HCT116 (cell line): Measurements from ENCODE around the gene SMIM45.

ENCODE experiments used
- ATAC-seq: fragments of 200-7000 bp; cut with Tn5 transposase; 2 replicates; pipeline ENCODE4 v1.9.1; 2020; ENCODE audit warnings: mild to moderate bottlenecking, moderate library complexity
- BruUV-seq: library from RNA; stranded (reverse); fragments of 400-500 nt; replicated peaks from 2 replicates; lab custom pipeline; 2021; lab: Mats Ljungman, UMichigan
- CTCF ChIA-PET: fragments of 300-600 bp; sonication (Branson Sonifier 250); formaldehyde crosslinking; loops from one replicate; lab custom pipeline; 2021; ENCODE audit warnings: antibody characterized with exemption; lab: Charles Lee
- POLR2A ChIA-PET: fragments of 300-600, 350-600 bp; sonication (Branson Sonifier 250); formaldehyde crosslinking; loops from one replicate; lab custom pipeline; 2021; ENCODE audit warnings: antibody characterized with exemption; lab: Charles Lee
- RAD21 ChIA-PET, 2 experiments: fragments of 300-600 bp; sonication (Branson Sonifier 250); formaldehyde crosslinking; loops; one replicate each; lab custom pipeline; 2023; ENCODE audit warnings: low total read pairs in 2 of 2; ENCODE audit not compliant: uncharacterized antibody in 2 of 2, unreplicated experiment in 2 of 2, low non-redundant PET in 1 of 2; lab: Charles Lee
- DNase-seq: peaks from one replicate; pipeline ENCODE4 v3.0.0-alpha.2; 2010; ENCODE audit warnings: low read depth, low spot score
- H2AFZ ChIP-seq: fragments of 200-600 bp; shearing (Covaris generic), sonication (generic); 2 replicates; pipeline ENCODE4 v1.6.1; 2017; ENCODE audit warnings: low read depth, mixed run types, mixed read lengths, antibody characterized with exemption, low read length; ENCODE audit not compliant: poor library complexity, severe bottlenecking
- H3K27ac ChIP-seq: 2 replicates; pipeline ENCODE4 v1.5.1; 2012; ENCODE audit warnings: low read depth, low read length
- H3K27me3 ChIP-seq: fragments of 200-600 bp; sonication (generic); 2 replicates; pipeline ENCODE4 v1.6.1; 2016; ENCODE audit warnings: mixed run types, low read length, mixed read lengths; ENCODE audit not compliant: insufficient read depth
- H3K36me3 ChIP-seq, 2 experiments: fragments of 200-500 bp in 1 of 2; fragments of 200-600 bp in 1 of 2; sonication (Bioruptor generic) in 1 of 2; sonication (generic) in 1 of 2; 2 replicates each; pipeline versions ENCODE4 v1.5.1 to v1.6.1; 2014 to 2016; ENCODE audit warnings: low read length in 2 of 2, inconsistent platforms in 1 of 2, mixed read lengths in 1 of 2, mixed run types in 1 of 2; ENCODE audit not compliant: insufficient read depth in 2 of 2, control insufficient read depth in 1 of 2
- H3K4me1 ChIP-seq, 2 experiments: fragments of 200-600 bp in 1 of 2; sonication (generic) in 1 of 2; 2 replicates each; pipeline versions ENCODE4 v1.5.1 to v1.6.1; 2012 to 2017; ENCODE audit warnings: low read length in 2 of 2, inconsistent platforms in 1 of 2, mild to moderate bottlenecking in 1 of 2, mixed read lengths in 1 of 2, mixed run types in 1 of 2, moderate library complexity in 1 of 2; ENCODE audit not compliant: insufficient read depth in 2 of 2, control insufficient read depth in 1 of 2
- H3K4me2 ChIP-seq: fragments of 200-600 bp; sonication (generic); 2 replicates; pipeline ENCODE4 v1.6.1; 2017; ENCODE audit warnings: mixed run types, low read length, mixed read lengths
- H3K4me3 ChIP-seq, 2 experiments: fragments of 200-600 bp in 1 of 2; sonication (generic) in 1 of 2; replicated peaks in 1 of 2; 2 replicates each; pipeline ENCODE4 v1.5.1; 2011 to 2016; ENCODE audit warnings: low read length in 2 of 2, control low read depth in 1 of 2, low read depth in 1 of 2, mild to moderate bottlenecking in 1 of 2, mixed read lengths in 1 of 2, mixed run types in 1 of 2
- H3K79me2 ChIP-seq: fragments of 200-600 bp; sonication (generic); 2 replicates; pipeline ENCODE4 v1.6.1; 2017; ENCODE audit warnings: mild to moderate bottlenecking, mixed run types, low read length, moderate library complexity, mixed read lengths; ENCODE audit not compliant: insufficient read depth
- H3K9ac ChIP-seq: fragments of 200-600 bp; sonication (generic); 2 replicates; pipeline ENCODE4 v1.6.1; 2016; ENCODE audit warnings: low read length, mixed read lengths
- H3K9me2 ChIP-seq: fragments of 200-600 bp; sonication (generic), shearing (Covaris generic); 2 replicates; pipeline ENCODE4 v1.6.1; 2017; ENCODE audit warnings: mixed run types, mild to moderate bottlenecking, moderate library complexity; ENCODE audit not compliant: insufficient read depth
- H3K9me3 ChIP-seq, 2 experiments: fragments of 200-500 bp in 1 of 2; fragments of 200-600 bp in 1 of 2; sonication (Bioruptor generic) in 1 of 2; sonication (generic) in 1 of 2; 2 replicates each; pipeline ENCODE4 v1.6.1; 2014 to 2017; ENCODE audit warnings: low read length in 2 of 2, mixed read lengths in 2 of 2, inconsistent platforms in 1 of 2, low read depth in 1 of 2, mild to moderate bottlenecking in 1 of 2, mixed run types in 1 of 2, moderate library complexity in 1 of 2; ENCODE audit not compliant: control insufficient read depth in 1 of 2, insufficient read depth in 1 of 2
- H4K20me1 ChIP-seq: fragments of 200-600 bp; sonication (generic), shearing (Covaris generic); 2 replicates; pipeline ENCODE4 v1.6.1; 2017; ENCODE audit warnings: mixed run types, mild to moderate bottlenecking, moderate library complexity; ENCODE audit not compliant: insufficient read depth
- CBX3 ChIP-seq: IDR thresholded peaks from 2 replicates; pipeline ENCODE4 v1.6.1; 2012; ENCODE audit warnings: low read depth
- CEBPB ChIP-seq: IDR thresholded peaks from 2 replicates; pipeline ENCODE4 v1.6.1; 2012; ENCODE audit warnings: low read depth
- CTCF ChIP-seq, 3 experiments: fragments of 200-600 bp in 1 of 3; sonication (generic) in 1 of 3; IDR thresholded peaks in 2 of 3; conservative IDR thresholded peaks in 1 of 3; 2 replicates each; pipeline ENCODE4 v1.5.1; 2012 to 2017; ENCODE audit warnings: low read depth in 2 of 3, low read length in 2 of 3, antibody characterized with exemption in 1 of 3, borderline replicate concordance in 1 of 3, control low read depth in 1 of 3, mild to moderate bottlenecking in 1 of 3, mixed read lengths in 1 of 3, mixed run types in 1 of 3, moderate library complexity in 1 of 3; ENCODE audit not compliant: insufficient read depth in 1 of 3
- ELF1 ChIP-seq: IDR thresholded peaks from 2 replicates; pipeline ENCODE4 v1.6.1; 2012; ENCODE audit warnings: low read depth, borderline replicate concordance
- JUND ChIP-seq: IDR thresholded peaks from 2 replicates; pipeline ENCODE4 v1.6.1; 2012
- MAX ChIP-seq: IDR thresholded peaks from 2 replicates; pipeline ENCODE4 v1.6.1; 2012
- POLR2AphosphoS5 ChIP-seq: IDR thresholded peaks from 2 replicates; pipeline ENCODE4 v1.6.1; 2011; ENCODE audit warnings: mild to moderate bottlenecking, low read depth, low read length, moderate library complexity
- RAD21 ChIP-seq: IDR thresholded peaks from 2 replicates; pipeline ENCODE4 v1.6.1; 2012; ENCODE audit warnings: low read depth, mild to moderate bottlenecking
- TCF7L2 ChIP-seq: IDR thresholded peaks from 2 replicates; pipeline ENCODE4 v1.7.0; 2011; ENCODE audit warnings: borderline replicate concordance, inconsistent platforms; ENCODE audit not compliant: insufficient read depth, insufficient read length; ENCODE audit errors: extremely low read depth
- ZNF274 ChIP-seq: fragments of 200-500 bp; sonication (Bioruptor generic); IDR thresholded peaks from 2 replicates; pipeline ENCODE4 v1.6.1; 2014; ENCODE audit warnings: mild to moderate bottlenecking, low read depth, low read length, inconsistent platforms
- intact Hi-C: fragments of 100-400 bp; cut with micrococcal nuclease; formaldehyde crosslinking; loops from 2 replicates; pipeline ENCODE4 v1.10.0; 2022

Gene SMIM45

GRCh38 chr22:41998361-41999261, 46.7 kb downstream of the SMIM45 start, which contains the start of gene WBP2NL:
Gene WBP2NL, plus strand, starts transcription at chr22:41998788. Its CDS starts 31 bp downstream, at chr22:41998819.
- Histone ChIP-seq H2AFZ (no peak within 1 kb of the TSS), H3K4me3 (no peak within 1 kb of the TSS), H4K20me1 (no peaks in the 10 kb centered on the region), H3K27ac (no peak within 1 kb of the TSS), H3K4me1 (no peaks in the 10 kb centered on the region), H3K79me2 (no peaks in the 10 kb centered on the region), H3K9ac (no peak within 1 kb of the TSS), H3K36me3 (no peaks in the 10 kb centered on the region; a peak in 1 of 4 replicates), H3K9me2 (no peaks in the 10 kb centered on the region), H3K27me3 (no peaks in the 10 kb centered on the region), H3K4me2 (no peak within 1 kb of the TSS), H3K9me3 (no peaks in the 10 kb centered on the region)
- intact Hi-C loops, result no loop called here
- no TSS peak for BruUV-seq
- ChIA-PET RAD21 (no interaction called here), POLR2A (no interaction called here), CTCF (no interaction called here)
- ATAC-seq (no peak), DNase-seq (no peak)
- TF ChIP-seq CEBPB, result no peak
- TF ChIP-seq JUND, result no peak
- no peak for TF ChIP-seq ELF1
- no peak for TF ChIP-seq CBX3
- TF ChIP-seq CTCF (IDR thresholded peaks at IDR 0.05 in 2 of 3, conservative IDR thresholded peaks at IDR 0.05 in 1 of 3; ENCODE audit: borderline replicate concordance in 1 of 3, insufficient read depth in 1 of 3, low read depth in 2 of 3, low read length in 2 of 3), result no peak

GRCh38 chr22:42000466-42000865, 48.5 kb downstream of the SMIM45 start:
- CTCF ChIA-PET, result no interaction called here
- Histone ChIP-seq H3K4me2 (no peak overlapping the region), H4K20me1 (no peaks in the 10 kb centered on the region), H3K27ac (no peak overlapping the region), H2AFZ (no peak overlapping the region), H3K36me3 (no peaks in the 10 kb centered on the region), H3K27me3 (no peaks in the 10 kb centered on the region), H3K9ac (no peak overlapping the region), H3K4me3 (no peak overlapping the region), H3K4me1 (no peaks in the 10 kb centered on the region), H3K79me2 (no peaks in the 10 kb centered on the region), H3K9me2 (no peaks in the 10 kb centered on the region), H3K9me3 (no peaks in the 10 kb centered on the region)
- RAD21 ChIA-PET, result no interaction called here
- ATAC-seq, result no peak
- DNase-seq, result no peak
- intact Hi-C loops, result no loop called here
- POLR2A ChIA-PET, result no interaction called here
- TF ChIP-seq RAD21 (no peak), ZNF274 (no peak), POLR2AphosphoS5 (no peak), MAX (no peak), TCF7L2 (no peak)
- no TSS peak for BruUV-seq
